GM19023 (cell line): ENCODE data around the gene CYP1B1.
"Not testable (repeated sequence)": the region's sequence is repeated elsewhere in the genome, so short reads cannot be mapped to it uniquely, and the experiment has no call there.

Source experiments
- ATAC-seq: cut with Tn5 transposase; IDR thresholded peaks from one replicate; pipeline ENCODE4 v1.9.1; 2021; ENCODE audit warnings: mild to moderate bottlenecking, moderate library complexity; ENCODE audit not compliant: unreplicated experiment

CYP1B1 gene

DNA sequence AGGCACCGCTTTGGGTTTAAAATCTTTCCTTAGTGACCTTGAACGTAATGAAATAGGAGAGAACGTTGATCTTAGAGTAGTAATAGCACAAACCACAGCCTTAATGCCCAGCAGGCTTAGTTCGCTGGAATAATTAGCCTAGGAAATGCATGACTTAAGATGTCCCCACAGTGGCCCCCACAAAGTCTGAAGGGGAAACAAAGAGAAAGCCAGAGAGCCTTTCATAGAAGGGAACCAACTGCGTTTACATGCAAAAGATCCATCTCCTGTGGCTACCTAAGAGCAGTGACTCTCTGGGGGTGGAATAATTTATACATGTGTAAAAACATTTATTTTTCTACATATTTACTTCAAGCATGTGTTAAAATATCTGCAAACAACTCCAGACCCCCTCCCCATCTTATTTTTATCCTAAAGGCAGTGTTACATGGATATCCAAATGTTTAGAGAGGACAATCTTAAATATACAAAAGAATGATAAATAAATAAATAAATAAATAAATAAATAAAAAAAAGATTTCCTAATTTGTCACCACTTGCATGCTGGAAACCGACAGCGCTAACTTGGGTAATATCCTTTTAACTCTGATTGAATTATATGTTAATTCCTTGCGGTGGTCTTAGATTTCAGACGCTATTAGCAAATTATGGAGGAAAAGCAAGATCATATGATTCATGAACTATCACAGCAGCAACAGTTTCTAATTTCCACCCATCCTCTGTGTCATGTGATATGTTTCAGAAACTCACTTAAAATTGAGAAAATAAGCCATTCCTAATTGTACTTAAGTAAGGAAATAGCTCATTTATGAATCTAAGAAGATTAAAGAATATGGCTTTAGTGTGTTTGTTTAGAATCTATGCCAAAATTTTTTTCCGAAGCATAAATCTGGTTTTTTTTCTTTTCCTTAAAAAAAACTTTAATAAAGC is 23.4 kb upstream of the CYP1B1 start:
- no peak for ATAC-seq

DNA sequence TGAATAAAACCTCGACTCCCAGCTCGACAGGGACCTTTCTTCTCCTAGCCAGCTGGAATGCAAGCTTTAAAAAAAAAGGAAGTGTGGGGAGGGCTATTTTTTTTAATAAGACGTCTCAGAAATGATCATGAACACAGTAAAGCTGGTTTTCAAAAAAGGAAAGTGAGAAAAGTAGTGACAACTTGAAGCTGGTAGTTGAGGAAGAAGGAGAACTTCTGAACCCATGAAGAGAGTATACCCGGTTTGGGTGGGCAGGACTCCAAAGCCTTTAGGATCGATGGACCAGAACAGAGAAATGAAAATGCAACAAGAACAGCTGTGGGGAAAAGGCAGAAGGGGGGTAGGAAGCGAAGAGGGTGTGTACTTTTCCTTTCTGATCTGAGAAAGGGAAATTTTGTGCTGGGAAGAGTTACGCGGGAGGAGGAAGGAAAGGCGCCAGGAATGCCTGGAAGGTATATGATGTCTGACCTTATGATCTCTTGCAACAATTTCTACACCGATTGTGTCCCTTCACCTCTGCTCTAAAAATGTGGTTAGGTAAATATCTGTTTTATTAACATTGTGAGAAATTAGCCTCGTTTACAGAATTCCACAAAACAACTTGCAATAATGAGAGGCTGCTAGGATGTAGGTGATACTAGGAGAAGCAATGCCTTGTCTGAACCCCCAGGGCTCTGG is 22.6 kb upstream of the CYP1B1 start:
- no peak for ATAC-seq

DNA sequence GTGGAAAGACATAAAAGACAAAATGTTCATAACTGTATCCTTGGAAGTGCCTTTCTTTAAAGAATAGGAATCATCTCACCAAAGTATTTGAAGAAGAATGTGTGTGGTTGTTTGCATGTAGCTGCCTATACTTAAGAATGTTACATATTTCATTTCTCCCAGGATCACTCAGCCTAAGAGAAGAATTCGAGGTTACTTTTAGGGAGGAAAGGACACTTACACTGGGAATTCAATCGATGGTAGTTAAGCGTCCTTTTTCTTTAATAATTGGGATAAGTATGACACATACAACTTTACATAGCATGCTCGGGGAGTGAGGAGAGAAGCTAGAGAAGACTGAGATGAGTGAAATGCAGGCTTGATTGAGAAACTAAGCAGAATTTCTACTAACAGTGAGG is 22.0 kb upstream of the CYP1B1 start:
- ATAC-seq, result no peak

DNA sequence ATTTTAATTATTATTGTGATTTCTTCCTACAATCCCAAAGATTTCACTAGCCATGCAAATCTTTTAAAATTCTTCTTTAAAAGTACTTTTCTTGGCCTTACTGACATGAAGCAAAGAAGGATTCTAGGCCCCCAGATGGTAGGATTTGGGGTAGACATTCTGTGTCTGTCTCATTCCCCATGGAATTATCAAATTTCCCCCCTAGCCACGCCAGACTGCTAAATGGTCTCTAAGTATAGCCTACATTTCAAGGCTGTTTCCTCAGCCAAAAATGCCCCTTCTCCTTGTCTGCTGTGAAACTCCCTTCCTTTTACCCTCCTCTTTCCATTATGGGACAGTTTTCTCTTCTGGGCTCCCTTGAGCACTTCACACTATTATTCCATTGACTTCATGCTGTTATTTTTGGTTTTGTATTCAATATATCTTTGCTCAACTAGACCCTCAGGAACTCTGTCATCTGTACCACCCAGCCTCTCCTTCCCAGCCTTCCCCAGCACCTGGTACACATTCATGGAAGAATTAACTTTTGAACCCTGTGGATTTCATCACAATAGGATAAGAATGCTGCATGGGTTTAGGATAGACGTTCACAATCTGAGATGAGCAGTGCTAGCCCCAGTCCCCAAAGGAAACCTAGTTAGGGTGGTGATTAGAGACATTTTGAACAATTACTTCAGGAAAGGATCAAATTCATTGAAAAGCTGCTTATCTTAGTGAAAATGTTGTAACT is 21.5 kb upstream of the CYP1B1 start:
- ATAC-seq, result no peak

DNA sequence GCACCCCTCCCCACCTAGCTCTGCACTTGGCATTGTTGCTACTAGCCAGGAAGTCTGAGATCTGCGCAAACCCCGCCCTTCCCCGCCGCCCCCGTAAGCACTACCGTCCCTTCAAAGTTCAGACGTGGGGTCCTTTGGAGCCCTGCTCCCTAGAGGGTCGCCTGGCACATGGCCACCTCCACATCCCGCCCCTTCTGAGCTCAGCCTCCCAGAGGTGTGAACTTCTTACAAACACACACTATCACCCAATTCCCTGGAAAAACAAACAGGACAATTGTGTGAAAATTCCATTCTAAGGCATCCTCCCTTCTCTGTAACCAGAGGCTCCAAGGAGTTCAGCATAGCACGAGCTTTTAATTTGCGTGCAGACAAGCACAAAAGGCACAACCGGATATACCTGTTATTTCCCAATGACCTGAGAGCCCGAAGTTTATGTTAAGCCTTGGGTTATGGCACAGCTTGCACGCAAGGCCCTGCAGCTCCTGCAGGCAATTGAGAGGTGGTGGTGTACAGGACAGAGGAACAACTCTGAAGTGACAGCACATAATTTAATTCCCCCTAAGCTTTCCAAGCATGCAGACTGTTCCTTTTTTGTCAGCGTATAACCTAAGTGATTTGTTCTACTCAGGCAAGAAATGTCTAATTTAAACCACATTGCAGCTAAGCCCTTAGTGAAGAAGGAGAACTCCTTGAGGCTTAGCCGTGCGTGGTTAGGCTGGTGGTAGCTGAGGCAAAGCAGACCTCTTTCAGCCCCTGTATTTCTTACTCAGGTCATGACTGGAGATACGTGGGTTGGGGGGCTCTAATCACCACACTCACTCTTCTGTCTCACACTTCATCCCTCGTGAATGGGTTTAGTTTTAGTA is 20.3 kb upstream of the CYP1B1 start:
- ATAC-seq, result peak; percentile 63

DNA sequence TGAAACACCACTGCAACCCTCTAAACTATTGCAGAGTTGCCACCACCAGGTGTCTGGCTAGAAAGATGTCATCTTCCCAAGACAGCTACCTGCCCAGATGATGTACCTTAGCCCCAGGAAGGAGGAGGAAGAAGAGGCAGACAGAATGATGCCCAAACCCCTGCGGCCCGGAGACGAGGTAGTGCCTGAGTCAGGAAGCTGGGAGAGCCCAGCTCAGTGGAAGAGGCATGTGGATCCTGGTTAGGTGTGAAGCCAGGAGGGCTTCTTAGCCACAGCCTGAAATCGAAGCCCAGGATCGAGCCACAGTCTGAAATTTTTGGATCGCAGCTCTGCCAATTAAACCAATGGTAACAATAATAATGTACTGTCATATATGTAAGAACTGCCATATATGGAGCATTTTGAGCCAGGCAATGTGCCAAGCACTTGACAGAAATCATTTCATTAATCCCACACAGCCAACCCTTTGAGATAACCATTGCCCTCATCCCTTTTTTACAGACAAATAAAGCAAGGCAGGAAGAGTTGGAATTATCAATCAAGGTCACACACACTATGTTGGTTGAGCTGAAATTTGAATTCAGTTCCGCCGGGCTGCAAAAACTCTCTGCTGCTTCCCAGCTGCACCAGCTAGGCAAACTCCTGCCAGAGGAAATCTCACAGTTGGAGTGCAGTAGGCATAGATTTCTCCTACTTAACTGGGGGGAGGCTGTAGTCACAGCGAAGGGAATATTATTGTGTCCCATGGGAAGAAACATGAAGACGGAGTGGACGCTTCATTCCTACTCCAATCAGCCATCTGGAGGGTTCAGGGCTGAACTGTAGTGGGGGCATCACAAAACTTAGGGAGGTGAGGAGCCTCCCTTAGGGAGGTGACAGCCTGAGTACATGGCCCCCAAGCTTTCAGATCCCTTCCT is 19.4 kb upstream of the CYP1B1 start:
- no peak for ATAC-seq

DNA sequence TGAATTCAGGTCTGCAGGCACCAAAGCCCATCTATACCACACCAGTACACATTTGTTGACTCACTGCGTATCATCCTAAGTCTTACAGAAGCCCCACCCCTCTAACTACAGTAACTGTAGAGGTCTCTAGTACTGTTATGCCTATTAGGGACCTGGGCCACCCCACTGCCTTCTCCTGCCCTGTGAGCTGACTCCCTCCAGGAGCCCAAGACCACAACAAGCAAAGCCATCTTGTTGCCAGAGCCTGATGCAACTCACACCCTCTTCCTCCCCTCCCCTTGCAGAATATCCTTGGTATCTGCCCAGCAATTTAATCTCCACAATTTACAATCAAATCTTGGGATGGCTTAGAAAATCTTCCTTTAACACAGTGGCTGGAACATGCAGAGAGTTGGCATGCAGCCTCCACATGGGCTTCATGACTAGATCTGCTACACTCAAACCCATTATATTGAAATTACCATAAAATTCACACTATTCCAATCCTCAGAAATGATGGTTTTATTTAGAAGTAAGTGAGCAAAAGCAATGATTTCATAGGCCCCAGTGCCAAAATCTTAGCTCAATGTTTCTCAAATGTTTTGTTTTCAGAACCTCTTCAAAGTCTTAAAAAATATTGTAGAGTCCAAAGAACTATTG is 17.7 kb upstream of the CYP1B1 start:
- ATAC-seq, result no peak

DNA sequence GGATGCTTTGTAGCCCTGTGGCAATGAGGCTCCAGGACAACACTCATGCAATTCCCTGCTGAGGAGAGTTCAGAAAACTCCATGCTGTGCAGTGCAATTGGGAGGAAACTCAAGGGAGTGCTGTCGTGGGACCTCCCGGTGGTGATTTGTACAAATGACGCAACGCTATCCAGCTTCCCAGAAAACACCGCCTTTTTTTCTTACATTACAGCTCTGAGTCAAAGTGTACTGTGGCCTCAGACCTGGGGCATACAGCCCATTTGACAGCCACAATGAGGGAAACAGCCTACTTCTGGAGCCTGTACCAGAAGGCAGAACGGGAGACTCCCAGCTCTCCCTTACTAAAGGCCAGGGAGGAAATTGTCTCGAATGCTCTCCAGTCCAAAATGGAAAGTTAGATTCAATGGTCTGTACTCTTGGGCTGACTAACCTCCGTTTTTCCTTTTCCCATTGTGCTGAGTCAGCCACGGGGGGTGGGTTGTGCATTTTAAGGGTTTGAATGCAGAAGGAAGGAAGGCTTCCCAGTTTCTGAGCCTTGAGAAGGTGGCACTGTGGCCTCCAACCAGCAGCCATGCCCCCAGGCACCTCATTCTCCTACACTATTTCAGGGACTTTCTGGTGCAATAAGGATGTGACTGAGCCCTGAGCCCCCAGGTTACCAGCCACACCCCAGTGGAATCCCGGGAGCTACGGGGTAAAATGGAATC is 16.4 kb upstream of the CYP1B1 start:
- ATAC-seq, result no peak

DNA sequence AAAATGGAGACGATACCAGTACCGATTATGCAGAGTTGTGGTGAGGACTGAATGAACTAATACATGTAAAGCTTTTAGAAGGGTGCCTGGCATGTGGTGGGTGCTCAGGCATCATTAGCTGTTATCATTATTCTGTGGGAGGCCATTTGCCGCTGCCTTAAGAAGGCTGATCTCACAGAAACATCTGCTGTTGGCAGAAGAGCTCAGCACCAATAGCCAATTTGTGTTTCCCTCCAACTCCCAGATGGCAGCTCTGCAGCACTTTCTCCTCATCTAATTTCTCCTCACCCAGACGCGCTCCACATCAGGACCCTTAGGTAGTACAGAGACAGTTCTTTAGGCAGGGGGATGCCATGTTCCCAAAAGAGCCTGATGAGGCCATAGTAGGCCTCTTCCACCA is 15.8 kb upstream of the CYP1B1 start:
- no peak for ATAC-seq

DNA sequence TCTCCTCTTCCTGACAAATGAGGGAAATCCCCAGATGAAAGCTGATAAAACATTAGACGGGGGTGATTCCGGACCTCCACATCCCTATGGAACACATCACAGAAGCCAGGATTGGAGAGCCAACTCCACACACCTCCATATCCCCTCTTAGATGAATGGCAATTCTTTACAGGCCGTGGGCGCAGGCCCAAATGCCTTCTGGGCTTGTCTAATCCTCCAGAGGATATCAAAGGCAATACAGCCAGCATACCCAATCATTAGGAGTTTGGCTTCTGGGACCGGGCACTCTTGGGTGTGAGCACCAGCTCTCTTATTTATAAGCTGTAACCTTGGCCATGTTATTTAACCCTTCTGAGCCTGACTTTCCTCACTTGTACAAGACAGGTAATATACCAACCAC is 15.0 kb upstream of the CYP1B1 start:
- ATAC-seq, result no peak

DNA sequence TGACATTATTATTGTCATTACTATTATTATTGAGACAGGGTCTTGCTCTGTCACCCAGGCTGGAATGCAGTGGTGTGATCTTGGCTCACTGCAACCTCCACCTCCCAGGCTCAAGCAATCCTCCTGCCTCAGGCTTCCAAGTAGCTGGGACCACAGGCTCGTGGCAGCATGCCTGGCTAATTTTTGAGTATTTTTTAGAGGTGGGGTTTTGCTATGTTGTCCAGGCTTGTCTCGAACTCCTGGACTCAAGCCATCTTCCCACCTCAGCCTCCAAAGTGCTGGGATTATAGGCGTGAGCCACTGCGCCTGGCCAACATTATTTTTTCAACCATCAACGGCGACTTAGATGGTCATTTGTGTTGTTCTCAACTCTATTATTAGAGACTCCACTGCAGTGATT is 14.3 kb upstream of the CYP1B1 start:
- ATAC-seq, result not testable (repeated sequence)

DNA sequence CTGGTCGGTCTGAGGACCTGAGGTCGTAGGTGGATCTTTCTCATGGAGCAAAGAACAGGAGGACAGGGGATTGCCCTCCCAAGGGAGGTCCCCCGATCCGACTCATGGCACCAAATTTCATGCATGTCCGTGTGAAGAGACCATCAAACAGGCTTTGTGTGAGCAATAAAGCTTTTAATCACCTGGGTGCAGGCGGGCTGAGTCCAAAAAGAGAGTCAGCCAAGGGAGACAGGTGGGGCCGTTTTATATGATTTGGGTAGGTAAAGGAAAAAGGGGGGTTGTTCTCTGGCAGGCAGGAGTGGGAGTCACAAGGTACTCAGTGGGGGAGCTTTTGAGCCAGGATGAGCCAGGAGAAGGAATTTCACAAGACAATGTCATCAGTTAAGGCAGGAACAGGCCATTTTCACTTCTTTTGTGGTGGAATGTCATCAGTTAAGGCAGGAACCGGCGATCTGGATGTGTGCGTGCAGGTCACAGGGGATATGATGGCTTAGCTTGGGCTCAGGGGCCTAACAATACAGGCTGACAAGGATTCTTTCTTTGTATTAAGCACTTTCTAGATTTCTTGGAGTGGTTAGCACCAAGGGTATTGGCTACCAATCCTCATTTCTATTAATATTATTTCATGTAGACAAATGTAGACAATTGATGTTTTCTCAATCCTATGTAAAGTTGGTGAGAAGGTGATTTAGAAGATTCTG is 10.2 kb upstream of the CYP1B1 start:
- not testable (repeated sequence) for ATAC-seq

DNA sequence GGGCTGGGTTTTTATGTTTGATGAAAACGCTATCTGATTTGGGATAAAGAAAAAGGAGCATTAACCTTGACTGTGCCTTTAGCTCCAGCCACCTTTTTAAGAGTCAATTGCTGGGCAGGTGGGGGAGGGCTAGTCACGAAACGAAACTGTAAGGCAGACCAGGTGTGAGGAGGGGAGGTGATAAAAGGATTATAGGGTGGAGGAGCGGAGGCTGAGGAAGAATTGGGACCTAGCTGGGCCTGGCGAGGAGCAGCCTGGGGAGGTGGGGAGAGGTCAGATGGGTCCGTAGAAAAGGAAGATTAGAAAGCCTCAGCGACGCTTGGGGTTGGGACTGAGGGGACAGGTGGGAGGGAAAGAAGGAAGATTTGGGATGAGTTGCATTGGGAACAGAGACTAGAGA is 8.6 kb upstream of the CYP1B1 start:
- not testable (repeated sequence) for ATAC-seq

DNA sequence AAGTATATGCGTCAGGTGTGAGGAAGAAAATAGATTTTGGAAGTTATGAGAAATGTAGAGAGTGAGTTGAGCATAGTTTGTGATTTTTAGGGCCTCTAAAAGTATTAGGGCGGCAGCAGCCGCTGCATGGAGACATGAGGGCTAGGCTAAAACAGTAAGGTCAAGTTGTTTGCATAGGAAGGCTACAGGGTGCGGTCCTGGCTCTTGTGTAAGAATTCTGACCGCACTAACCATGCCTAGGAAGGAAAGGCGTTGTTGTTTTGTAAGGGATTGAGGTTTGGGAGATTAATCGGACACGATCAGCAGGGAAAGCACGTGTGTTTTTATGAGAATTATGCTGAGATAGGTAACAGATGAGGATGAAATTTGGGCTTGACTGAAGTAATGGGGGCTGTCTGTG is 6.8 kb upstream of the CYP1B1 start:
- not testable (repeated sequence) for ATAC-seq

DNA sequence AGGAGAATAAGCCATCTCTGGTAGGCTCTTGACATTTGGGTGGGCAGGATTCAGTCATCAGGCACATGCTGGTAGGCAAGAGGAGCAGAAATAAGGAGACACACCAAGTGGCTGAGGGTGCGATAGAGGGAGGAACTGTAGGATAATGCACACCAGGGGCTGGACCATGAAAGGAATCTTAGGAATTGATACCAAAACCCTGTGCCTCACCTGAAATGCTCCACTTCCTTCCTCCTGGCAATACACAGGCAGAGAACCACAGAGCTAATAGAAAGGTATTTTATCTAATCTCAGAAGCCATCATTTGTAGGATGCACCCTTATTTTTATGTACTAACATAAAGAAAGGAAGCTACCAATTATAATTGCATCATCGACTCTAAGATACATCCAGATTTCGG is 4.4 kb upstream of the CYP1B1 start:
- no peak for ATAC-seq

DNA sequence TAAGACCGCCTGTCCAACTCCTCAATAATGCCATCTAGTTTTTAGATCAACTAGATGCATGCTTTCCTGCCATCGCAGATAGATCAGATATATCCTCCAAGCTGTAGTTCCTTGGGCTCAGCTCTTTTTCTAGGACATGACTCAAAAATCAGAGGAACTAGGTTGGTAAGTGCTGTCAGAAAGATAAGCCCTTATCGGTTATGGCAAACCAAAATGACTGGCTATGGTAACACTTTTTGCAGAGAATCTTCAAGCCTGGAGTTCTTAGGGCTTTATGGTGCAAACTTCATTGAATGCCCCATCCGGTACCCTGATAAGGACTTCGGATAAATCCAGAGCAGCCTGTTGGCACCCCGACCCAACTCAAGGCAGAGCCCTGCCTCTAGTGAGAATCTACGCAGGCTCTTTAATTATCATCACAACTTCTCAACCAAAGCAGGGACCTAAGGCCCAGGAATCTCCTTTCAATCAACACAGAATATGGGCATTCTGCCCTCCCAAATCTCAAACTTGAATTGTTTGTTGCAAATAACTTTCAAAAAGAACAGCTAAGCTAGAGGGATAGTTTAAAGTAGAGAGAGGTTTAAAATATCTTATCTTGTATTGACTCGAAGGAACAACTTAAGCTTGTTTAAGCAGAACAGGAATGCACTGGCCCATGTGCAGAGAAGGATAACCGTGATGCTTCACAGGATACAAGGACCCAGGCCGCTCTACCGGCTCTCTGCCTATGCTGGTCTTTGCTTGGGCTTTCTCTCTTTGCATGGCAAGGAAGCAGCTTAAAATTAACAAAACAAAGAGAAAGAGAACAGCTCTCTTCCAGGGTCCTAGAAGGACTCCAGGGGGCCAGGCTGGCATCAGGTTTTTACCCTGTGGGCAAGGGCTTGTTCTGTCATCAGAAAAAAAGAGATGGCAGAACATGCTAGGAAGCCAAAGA is 3.4 kb upstream of the CYP1B1 start:
- no peak for ATAC-seq

DNA sequence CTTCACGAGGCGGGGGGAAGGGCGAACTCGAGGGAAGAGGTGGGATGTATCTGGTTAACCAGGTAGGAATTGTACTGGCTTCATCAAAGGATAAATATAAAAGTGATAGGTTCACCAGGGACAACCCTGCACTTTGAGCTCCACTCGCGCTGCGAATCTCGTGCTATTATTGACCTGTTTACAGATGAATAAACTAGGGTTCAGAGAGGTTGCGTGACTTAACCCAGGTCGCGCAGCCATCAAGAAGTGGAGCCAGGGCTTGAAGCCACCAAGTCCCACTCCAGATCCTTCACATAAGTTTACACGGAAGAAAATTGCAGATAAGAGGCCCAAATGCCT is 1.4 kb upstream of the CYP1B1 start:
- no peak for ATAC-seq
